NCI-H524 (cell line): Measurements from ENCODE around the gene EVA1A.

Experiments used
- DNase-seq, 2 experiments: peaks; one replicate each; lab custom pipeline; 2025; lab: John Stamatoyannopoulos, UW

EVA1A gene

GRCh38 chr2:75541430-75541829, 19.3 kb downstream of the EVA1A start:
- DNase-seq, result no peak

GRCh38 chr2:75540994-75541393, 19.7 kb downstream of the EVA1A start:
- no peak for DNase-seq

GRCh38 chr2:75539955-75540716, 20.6 kb downstream of the EVA1A start:
- DNase-seq, result no peak

GRCh38 chr2:75538521-75539490, 21.9 kb downstream of the EVA1A start:
- no peak for DNase-seq

- DNase-seq, result no peak
Observed at GRCh38 chr2:75537658-75538057, 23.1 kb downstream of the EVA1A start.

- no peak for DNase-seq
Observed at GRCh38 chr2:75533135-75533534, 27.6 kb downstream of the EVA1A start.

- no peak for DNase-seq
Observed at GRCh38 chr2:75532488-75532887, 28.3 kb downstream of the EVA1A start.

- no peak for DNase-seq
Observed at GRCh38 chr2:75528221-75528977, 32.3 kb downstream of the EVA1A start.

- DNase-seq, result no peak
Observed at GRCh38 chr2:75527676-75528075, 33.1 kb downstream of the EVA1A start.

GRCh38 chr2:75526842-75527241, 33.9 kb downstream of the EVA1A start:
- no peak for DNase-seq

- DNase-seq, result no peak
Observed at GRCh38 chr2:75525434-75526310, 35.1 kb downstream of the EVA1A start.

- DNase-seq, result no peak
Observed at GRCh38 chr2:75524276-75524911, 36.3 kb downstream of the EVA1A start.

GRCh38 chr2:75523313-75524275, 37.1 kb downstream of the EVA1A start:
- DNase-seq, result no peak

- DNase-seq, result no peak
Observed at GRCh38 chr2:75522543-75523312, 38.0 kb downstream of the EVA1A start.

- DNase-seq, result no peak
Observed at GRCh38 chr2:75521225-75521872, 39.4 kb downstream of the EVA1A start.

- DNase-seq, result no peak
Observed at GRCh38 chr2:75519843-75520242, 40.9 kb downstream of the EVA1A start.

- no peak for DNase-seq
Observed at GRCh38 chr2:75518638-75519465, 41.9 kb downstream of the EVA1A start.
